Sigmoid colon (tissue), 7 donors: ENCODE measurements around the gene GPLD1. TPM values are rescaled to one million over a fixed set of nuclear protein-coding genes. Genes with fewer than 3 reads are reported as not detected.

Source experiments
- DNase-seq: peaks from one replicate; pipeline ENCODE4 v3.0.0-alpha.2; 2019
- H3K27ac ChIP-seq, 4 donors: fragments of 200-600 bp; sonication (generic); one replicate each; pipeline ENCODE4 v1.5.1; 2016 to 2019; ENCODE audit warnings: mild to moderate bottlenecking in 1 of 4
- H3K27me3 ChIP-seq, 3 donors: fragments of 200-600 bp; sonication (generic); one replicate each; pipeline ENCODE4 v1.5.1; 2019; ENCODE audit warnings: mild to moderate bottlenecking in 1 of 3
- H3K36me3 ChIP-seq, 4 donors: fragments of 200-600 bp; sonication (generic); one replicate each; pipeline ENCODE4 v1.5.1; 2016 to 2019
- H3K4me1 ChIP-seq, 4 donors: fragments of 200-600 bp; sonication (generic); one replicate each; pipeline ENCODE4 v1.5.1; 2017 to 2019
- H3K4me3 ChIP-seq, 4 donors: fragments of 200-600 bp; sonication (generic); one replicate each; pipeline ENCODE4 v1.5.1; 2017 to 2019; ENCODE audit warnings: mild to moderate bottlenecking in 2 of 4, moderate library complexity in 1 of 4
- H3K9me3 ChIP-seq, 4 donors: fragments of 200-600 bp in 3 of 4; sonication (generic) in 3 of 4; one replicate each; pipeline versions ENCODE4 v1.5.1 to v1.6.1; 2013 to 2019
- CTCF ChIP-seq, 4 experiments: fragments of 450-650 bp in 3 of 4; fragments of 200-600 bp in 1 of 4; IDR thresholded peaks; one replicate each; pipeline ENCODE4 v1.5.1; 2016 to 2019; ENCODE audit warnings: antibody characterized with exemption in 4 of 4, mild to moderate bottlenecking in 3 of 4, moderate library complexity in 2 of 4
- EP300 ChIP-seq, 4 donors: sonication (generic); formaldehyde crosslinking; IDR thresholded peaks; one replicate each; pipeline ENCODE4 v1.6.1; 2017; ENCODE audit warnings: antibody characterized with exemption in 4 of 4
- POLR2A ChIP-seq, 2 donors: fragments of 450-650 bp; IDR thresholded peaks; one replicate each; pipeline ENCODE4 v1.6.1; 2016; ENCODE audit warnings: antibody characterized with exemption in 2 of 2, mild to moderate bottlenecking in 2 of 2, moderate library complexity in 2 of 2
- POLR2AphosphoS5 ChIP-seq, 4 donors: sonication (generic); formaldehyde crosslinking; IDR thresholded peaks; one replicate each; pipeline ENCODE4 v1.6.1; 2017; ENCODE audit warnings: antibody characterized with exemption in 4 of 4
- WGBS, 2 donors: extraction: QIAGEN DNeasy Blood & Tissue Kit; methylation state at CpG; one replicate each; pipeline ENCODE4 v1.1.7; 2013; 5-methylcytosine and 5-hydroxymethylcytosine counted together
- intact Hi-C: fragments of 100-400 bp; cut with DNase I; formaldehyde crosslinking; loops from one replicate; pipeline ENCODE4 v1.15.1; 2023
- polyA plus RNA-seq, 3 donors: library from polyadenylated mRNA; stranded (reverse); fragments of 200-250 nt; gene quantifications; one replicate each; pipeline ENCODE4 v1.2.3, GENCODE V29; 2013
- total RNA-seq, 4 donors: library from RNA; depleted of rRNA; stranded (reverse); fragments of >200 nt; gene quantifications; one replicate each; pipeline ENCODE4 v1.1.0, GENCODE V29; 2016
- donor health status: healthy with polysubstance abuse.
- donor health status: Bipolar disorder and iron deficiency.
- donor health status: healthy.

Gene GPLD1
- total and polyA plus RNA-seq, 7 donors: 0.52 to 7.2 (median 4.9) TPM; not detected in 1

- no peaks in the 10 kb centered on the region for H3K9me3 ChIP-seq
- no peaks in the 10 kb centered on the region for H3K27me3 ChIP-seq
- intact Hi-C loops: no loop called here
- H3K27ac ChIP-seq: no peak overlapping the region
- peaks cover 0 to 86% (median 23%) of the 10 kb centered on the region in 4 donors for H3K36me3 ChIP-seq
- H3K4me1 ChIP-seq: no peaks in the 10 kb centered on the region
- no peak overlapping the region for H3K4me3 ChIP-seq
- 98 to 99% methylated on average over 3 of the region's 3 CpGs for WGBS, 2 donors
- no peak for TF ChIP-seq EP300 (IDR thresholded peaks at IDR 0.05)
- TF ChIP-seq CTCF (IDR thresholded peaks at IDR 0.05): no peak
- no peak for TF ChIP-seq POLR2A (IDR thresholded peaks at IDR 0.05)
- TF ChIP-seq POLR2AphosphoS5 (IDR thresholded peaks at IDR 0.05): no peak
- DNase-seq: no peak
These were observed 78.8 kb downstream of the GPLD1 start for GRCh38 chr6:24410622-24411021.

- intact Hi-C loops: no loop called here
- DNase-seq: no peak
- TF ChIP-seq EP300 (IDR thresholded peaks at IDR 0.05) (no peak), CTCF (IDR thresholded peaks at IDR 0.05) (no peak), POLR2AphosphoS5 (IDR thresholded peaks at IDR 0.05) (no peak), POLR2A (IDR thresholded peaks at IDR 0.05) (no peak)
- Histone ChIP-seq H3K4me1 (peaks cover 0 to 9% (median 3%) of the 10 kb centered on the region in 4 donors), H3K27ac (no peak overlapping the region), H3K9me3 (no peaks in the 10 kb centered on the region), H3K4me3 (no peak overlapping the region), H3K27me3 (no peaks in the 10 kb centered on the region), H3K36me3 (peaks cover 0 to 80% (median 17%) of the 10 kb centered on the region in 4 donors)
- WGBS, 2 donors: 88 to 91% methylated on average over 2 of the region's 2 CpGs
These were observed 80.5 kb downstream of the GPLD1 start for GRCh38 chr6:24408719-24409410.

GRCh38 chr6:24405262-24405661, 84.1 kb downstream of the GPLD1 start:
- TF ChIP-seq CTCF (IDR thresholded peaks at IDR 0.05): no peak
- no peak for TF ChIP-seq EP300 (IDR thresholded peaks at IDR 0.05)
- no peak for TF ChIP-seq POLR2A (IDR thresholded peaks at IDR 0.05)
- TF ChIP-seq POLR2AphosphoS5 (IDR thresholded peaks at IDR 0.05): no peak
- no peak for DNase-seq
- 87 to 93% methylated on average over 5 of the region's 5 CpGs for WGBS, 2 donors
- H3K9me3 ChIP-seq: no peaks in the 10 kb centered on the region
- no peak overlapping the region for H3K4me3 ChIP-seq
- no peak overlapping the region for H3K27ac ChIP-seq
- intact Hi-C loops: loop anchor here (2.0 kb wide), 1 partner anchor 48 kb away; no protein-coding TSS in a partner anchor
- peaks cover 0 to 48% (median 8%) of the 10 kb centered on the region in 4 donors for H3K36me3 ChIP-seq
- H3K27me3 ChIP-seq: no peaks in the 10 kb centered on the region
- peaks cover 0 to 17% (median 12%) of the 10 kb centered on the region in 4 donors for H3K4me1 ChIP-seq

GRCh38 chr6:24403501-24403824, 85.9 kb downstream of the GPLD1 start:
- peak overlapping the region; percentile 77 to 81 (median 81) for H3K27ac ChIP-seq
- peaks cover 0 to 34% (median 4%) of the 10 kb centered on the region in 4 donors for H3K36me3 ChIP-seq
- no peaks in the 10 kb centered on the region for H3K9me3 ChIP-seq
- 2 to 7% methylated on average over 12 of the region's 12 CpGs for WGBS, 2 donors
- no peaks in the 10 kb centered on the region for H3K27me3 ChIP-seq
- intact Hi-C loops: no loop called here
- TF ChIP-seq EP300 (IDR thresholded peaks at IDR 0.05) (no peak), POLR2A (IDR thresholded peaks at IDR 0.05) (no peak), POLR2AphosphoS5 (IDR thresholded peaks at IDR 0.05) (no peak), CTCF (IDR thresholded peaks at IDR 0.05) (no peak)
- H3K4me1 ChIP-seq: peaks cover 0 to 17% (median 12%) of the 10 kb centered on the region in 4 donors
- no peak for DNase-seq
- peak overlapping the region; percentile 66 to 88 (median 77) for H3K4me3 ChIP-seq
